HepG2 (cell line): ENCODE data around the gene TPI1. TPM values are rescaled to one million over a fixed set of nuclear protein-coding genes. Genes with fewer than 3 reads are reported as not detected.
A peak's percentile ranks its signal among the peaks of the same experiment; 100 is the strongest.

Experiments used
- ATF3 ChIP-seq: sonication (generic); formaldehyde crosslinking; IDR thresholded peaks from 2 replicates; pipeline ENCODE4 v1.4.0; 2020; ENCODE audit warnings: missing genetic modification reagents
- CHCHD3 ChIP-seq: sonication (generic); formaldehyde crosslinking; IDR thresholded peaks from 2 replicates; pipeline ENCODE4 v1.8.0; 2022; ENCODE audit warnings: mild to moderate bottlenecking, missing genetic modification reagents, moderate library complexity
- CHD2 ChIP-seq: IDR thresholded peaks from 2 replicates; pipeline ENCODE4 v1.6.1; 2011; ENCODE audit warnings: low read depth, low read length, improper control_type of control experiment
- CREM ChIP-seq, 2 experiments: sonication (generic) in 1 of 2; formaldehyde crosslinking in 1 of 2; IDR thresholded peaks; 2 replicates each; pipeline versions ENCODE4 v1.4.0 to v1.6.1; 2016 to 2020; ENCODE audit warnings: antibody characterized with exemption in 1 of 2, mild to moderate bottlenecking in 1 of 2, missing genetic modification reagents in 1 of 2
- DNMT3B ChIP-seq: conservative IDR thresholded peaks from 2 replicates; pipeline ENCODE4 v1.6.1; 2016; ENCODE audit warnings: missing biosample characterization, control low read depth
- FOSL2 ChIP-seq: sonication (generic); formaldehyde crosslinking; IDR thresholded peaks from 2 replicates; pipeline ENCODE4 v1.4.0; 2020; ENCODE audit warnings: missing genetic modification reagents
- GTF2F1 ChIP-seq: fragments of 150-350 bp; IDR thresholded peaks from 2 replicates; pipeline ENCODE4 v1.6.1; 2014; ENCODE audit warnings: low read length
- MAX ChIP-seq: IDR thresholded peaks from 2 replicates; pipeline ENCODE4 v1.6.1; 2012; ENCODE audit warnings: inconsistent platforms
- MBNL3 ChIP-seq: fragments of 250-450 bp; sonication (Bioruptor Pico); conservative IDR thresholded peaks from 2 replicates; pipeline ENCODE4 v1.8.0; 2022; ENCODE audit warnings: mild to moderate bottlenecking, inconsistent platforms
- MTERF4 ChIP-seq: sonication (generic); formaldehyde crosslinking; IDR thresholded peaks from 2 replicates; pipeline ENCODE4 v1.8.0; 2023; ENCODE audit warnings: mild to moderate bottlenecking, missing genetic modification reagents
- PHF21A ChIP-seq: sonication (generic); formaldehyde crosslinking; IDR thresholded peaks from 2 replicates; pipeline ENCODE4 v1.5.0; 2020; ENCODE audit warnings: mild to moderate bottlenecking, missing genetic modification reagents
- SNAPC2 ChIP-seq: sonication (generic); formaldehyde crosslinking; IDR thresholded peaks from 2 replicates; pipeline ENCODE4 v1.8.1; 2022; ENCODE audit warnings: mild to moderate bottlenecking, missing genetic modification reagents
- SNAPC5 ChIP-seq: sonication (generic); formaldehyde crosslinking; IDR thresholded peaks from 2 replicates; pipeline ENCODE4 v1.8.1; 2023; ENCODE audit warnings: mild to moderate bottlenecking, missing genetic modification reagents, borderline replicate concordance
- SOX13 ChIP-seq, 3 experiments: fragments of 450-650 bp in 1 of 3; sonication (generic) in 1 of 3; formaldehyde crosslinking in 1 of 3; IDR thresholded peaks in 2 of 3; conservative IDR thresholded peaks in 1 of 3; 2 replicates each; pipeline versions ENCODE4 v1.5.0 to v1.6.1; 2016 to 2020; ENCODE audit warnings: antibody characterized with exemption in 1 of 3, mild to moderate bottlenecking in 1 of 3, missing compliant biosample characterization in 1 of 3, missing genetic modification reagents in 1 of 3, moderate library complexity in 1 of 3
- TBP ChIP-seq: sonication (generic); formaldehyde crosslinking; IDR thresholded peaks from 2 replicates; pipeline ENCODE4 v1.5.0; 2020; ENCODE audit warnings: missing genetic modification reagents
- ZBED4 ChIP-seq: sonication (generic); formaldehyde crosslinking; IDR thresholded peaks from 2 replicates; pipeline ENCODE4 v1.4.0; 2020; ENCODE audit warnings: missing genetic modification reagents, borderline replicate concordance
- ZBTB8A ChIP-seq: sonication (generic); formaldehyde crosslinking; IDR thresholded peaks from 2 replicates; pipeline ENCODE4 v1.4.0; 2020; ENCODE audit warnings: mild to moderate bottlenecking, low read depth, missing genetic modification reagents, borderline replicate concordance
- ZGPAT ChIP-seq: IDR thresholded peaks from 2 replicates; pipeline ENCODE4 v1.6.1; 2016; ENCODE audit warnings: mild to moderate bottlenecking
- ZKSCAN8 ChIP-seq: IDR thresholded peaks from 2 replicates; pipeline ENCODE4 v1.6.1; 2016; ENCODE audit warnings: borderline replicate concordance, missing genetic modification reagents, missing compliant biosample characterization
- ZSCAN30 ChIP-seq: sonication (generic); formaldehyde crosslinking; IDR thresholded peaks from 2 replicates; pipeline ENCODE4 v1.5.0; 2020; ENCODE audit warnings: mild to moderate bottlenecking, missing genetic modification reagents
- polyA plus RNA-seq, 8 experiments: library from polyadenylated mRNA; depleted of rRNA in 3 of 8; stranded (reverse) in 7 of 8; unstranded in 1 of 8; fragments of >200 nt; fragmentation: Illumina TruSeq in 4 of 8; extraction: Trizol in 4 of 8; gene quantifications; 2 replicates each; pipeline versions ENCODE4 v1.2.1 to v1.2.3, GENCODE V29; 2011 to 2016; ENCODE audit warnings: low read depth in 4 of 8, missing spikeins in 1 of 8, mixed read lengths in 1 of 8; ENCODE audit not compliant: insufficient read depth in 1 of 8
- total RNA-seq, 5 experiments: library from RNA; depleted of rRNA; stranded (reverse); fragments of >200 nt; fragmentation: Illumina TruSeq; extraction: Trizol; gene quantifications; 2 replicates each; pipeline ENCODE4 v1.2.3, GENCODE V29; 2016; ENCODE audit warnings: low read depth in 1 of 5

Gene TPI1
- total and polyA plus RNA-seq, 2 of the 13 experiments (the other 11 are each of a cell fraction or from before 2014, with no cell fraction given), result 945 to 2,535 TPM

- no peak for TF ChIP-seq ZBED4 (CRISPR knock-in tag)
- peak; percentile 77 for TF ChIP-seq PHF21A (CRISPR knock-in tag)
- TF ChIP-seq ZKSCAN8, result 0 out of 2 replicates have a peak, but pooled peaks have one; percentile 42
- no peak for TF ChIP-seq CREM (IDR thresholded peaks at IDR 0.05)
- no peak for TF ChIP-seq CREM (CRISPR knock-in tag; IDR thresholded peaks at IDR 0.05)
- TF ChIP-seq ATF3 (CRISPR knock-in tag), result no peak
- no peak for TF ChIP-seq CHCHD3 (CRISPR knock-in tag)
- TF ChIP-seq GTF2F1, result no peak
- no peak for TF ChIP-seq TBP (CRISPR knock-in tag)
- TF ChIP-seq CHD2, result 0 out of 2 replicates have a peak, but pooled peaks have one; percentile 15
- TF ChIP-seq SNAPC5 (CRISPR knock-in tag), result no peak
- TF ChIP-seq DNMT3B (CRISPR knock-in tag), result no peak
- peak; percentile 89 for TF ChIP-seq MAX
- TF ChIP-seq FOSL2 (CRISPR knock-in tag), result peak; percentile 60
- TF ChIP-seq SOX13 (IDR thresholded peaks at IDR 0.05), result no peak
- TF ChIP-seq SOX13 (CRISPR knock-in tag; conservative IDR thresholded peaks at IDR 0.05 in 1 of 2, IDR thresholded peaks at IDR 0.05 in 1 of 2), result peak in 1 of 2 experiments; percentile 50; a peak in 1 of 4 replicates
- peak; percentile 79; the same call in 1 of the 2 replicates for TF ChIP-seq SNAPC2 (CRISPR knock-in tag)
- no peak for TF ChIP-seq ZSCAN30 (CRISPR knock-in tag)
- no peak for TF ChIP-seq MBNL3
- no peak for TF ChIP-seq ZBTB8A
- 0 out of 2 replicates have a peak, but pooled peaks have one; percentile 77 for TF ChIP-seq MTERF4 (CRISPR knock-in tag)
- no peak for TF ChIP-seq ZGPAT (CRISPR knock-in tag)
Measured at GRCh38 chr12:6872073-6873048, 5.0 kb downstream of the TPI1 start (continued).
